HG03575 (cell line): ENCODE data around the gene TP53.
"Not testable (repeated sequence)": the region's sequence is repeated elsewhere in the genome, so short reads cannot be mapped to it uniquely, and the experiment has no call there.

Experiments
- ATAC-seq: cut with Tn5 transposase; IDR thresholded peaks from one replicate; pipeline ENCODE4 v1.9.1; 2021; ENCODE audit not compliant: unreplicated experiment, insufficient number of reproducible peaks, low FRiP score; ENCODE audit errors: extremely low read depth

Gene TP53

DNA sequence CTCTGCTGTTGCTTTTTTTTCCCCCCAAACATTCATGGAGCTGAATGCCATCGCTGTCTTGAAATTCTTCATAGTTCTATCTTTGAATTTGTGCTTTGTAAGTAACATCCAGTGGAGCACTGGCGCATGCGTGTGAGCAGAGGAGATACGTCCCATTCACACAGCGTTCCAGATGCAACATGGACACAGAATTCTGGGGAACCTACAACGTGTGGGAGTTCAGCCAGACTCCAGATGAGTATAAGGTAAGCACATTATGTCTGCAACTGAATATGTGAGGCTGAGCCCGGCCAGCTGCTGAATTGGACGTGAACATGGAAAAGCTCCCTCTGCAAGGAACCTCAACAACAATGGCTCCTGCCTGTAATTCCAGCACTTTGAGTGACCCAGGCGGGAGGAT lies 40.8 kb downstream of the TP53 start:
- no peak for ATAC-seq

DNA sequence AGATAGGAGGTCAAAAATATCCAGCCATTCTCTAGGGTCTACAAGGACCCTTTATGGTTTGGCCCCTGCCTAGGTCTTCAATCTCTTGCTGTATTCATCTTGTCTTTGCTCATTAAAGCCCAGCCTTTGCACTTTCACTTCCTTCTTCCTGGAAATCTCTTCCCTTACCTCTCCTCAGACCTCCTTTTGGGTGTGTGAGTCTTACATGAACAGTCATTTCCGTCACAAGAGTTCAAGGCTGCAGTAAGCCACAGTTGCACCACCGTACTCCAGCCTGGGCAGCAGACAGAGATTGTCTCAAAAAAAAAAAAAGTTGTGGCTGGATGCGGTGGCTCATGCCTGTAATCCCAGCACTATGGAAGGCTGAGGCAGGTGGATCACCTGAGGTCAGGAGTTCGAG lies 42.5 kb downstream of the TP53 start:
- no peak for ATAC-seq

DNA sequence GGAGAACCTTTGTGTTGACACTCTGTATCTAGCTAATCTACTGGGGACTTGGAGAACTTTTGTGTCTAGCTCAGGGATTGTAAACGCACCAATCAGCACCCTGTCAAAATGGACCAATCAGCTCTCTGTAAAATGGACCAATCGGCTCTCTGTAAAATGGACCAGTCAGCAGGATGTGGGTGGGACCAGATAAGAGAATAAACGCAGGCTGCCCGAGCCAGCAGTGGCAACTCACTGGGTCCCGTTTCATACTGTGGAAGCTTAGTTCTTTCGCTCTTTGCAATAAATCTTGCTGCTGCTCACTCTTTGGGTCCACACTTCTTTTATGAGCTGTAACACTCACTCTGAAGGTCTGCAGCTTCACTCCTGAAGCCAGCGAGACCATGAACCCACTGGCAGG lies 45.7 kb downstream of the TP53 start:
- not testable (repeated sequence) for ATAC-seq

DNA sequence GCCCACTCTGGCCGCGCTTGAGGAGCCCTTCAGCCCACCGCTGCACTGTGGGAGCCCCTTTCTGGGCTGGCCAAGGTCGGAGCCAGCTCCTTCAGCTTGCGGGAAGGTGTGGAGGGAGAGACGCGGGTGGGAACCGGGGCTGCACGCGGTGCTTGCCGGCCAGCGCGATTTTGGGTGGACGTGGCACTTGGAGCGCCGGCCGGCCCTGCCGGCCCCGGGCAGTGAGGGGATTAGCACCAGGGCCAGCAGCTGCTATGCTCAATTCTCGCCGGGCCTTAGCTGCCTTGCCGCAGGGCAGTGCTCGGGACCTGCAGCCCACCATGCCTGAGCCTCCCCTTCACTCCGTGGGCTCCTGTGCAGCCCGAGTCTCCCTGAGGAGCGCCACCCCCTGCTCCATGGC lies 46.5 kb downstream of the TP53 start:
- ATAC-seq, result no peak

DNA sequence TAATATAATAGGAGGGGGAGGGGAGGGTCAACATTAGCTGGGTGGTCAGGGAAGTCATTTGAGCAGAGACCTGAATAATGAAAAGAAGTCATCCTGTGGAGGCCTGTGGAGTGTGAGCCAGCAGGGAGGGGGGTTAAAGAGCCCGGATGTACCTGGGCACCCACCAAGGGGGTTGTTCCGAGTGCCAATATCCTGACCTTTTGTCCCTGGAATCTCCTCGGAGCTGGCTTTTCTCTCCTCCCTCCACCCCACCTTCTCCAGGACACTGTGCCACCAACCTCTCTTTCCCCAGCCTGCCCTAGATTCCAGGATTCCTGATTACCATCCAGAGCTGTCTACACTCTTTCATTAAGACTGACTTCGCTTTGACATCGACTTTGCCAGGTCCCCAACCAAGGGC lies 51.1 kb downstream of the TP53 start:
- ATAC-seq, result no peak

DNA sequence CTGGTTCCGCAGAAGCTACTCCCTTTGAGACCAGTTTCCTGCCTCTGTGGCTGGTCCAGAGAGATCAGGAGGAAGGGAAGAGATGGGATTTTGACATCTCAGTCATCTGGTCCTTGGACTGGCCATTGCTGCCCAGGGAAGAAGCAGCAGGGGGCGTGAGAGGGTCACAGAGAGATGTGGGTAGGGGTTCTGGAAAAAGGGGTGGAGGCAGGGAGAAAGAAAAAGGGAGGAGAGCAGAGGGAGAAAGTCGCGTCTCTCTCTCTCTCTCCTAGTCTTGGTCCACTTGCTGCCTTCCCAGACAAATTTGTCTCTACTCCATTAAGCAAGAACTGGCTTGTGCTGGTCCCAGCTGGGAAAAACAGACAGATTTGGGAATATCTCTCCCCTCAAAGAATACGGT lies 52.9 kb downstream of the TP53 start:
- ATAC-seq, result no peak

DNA sequence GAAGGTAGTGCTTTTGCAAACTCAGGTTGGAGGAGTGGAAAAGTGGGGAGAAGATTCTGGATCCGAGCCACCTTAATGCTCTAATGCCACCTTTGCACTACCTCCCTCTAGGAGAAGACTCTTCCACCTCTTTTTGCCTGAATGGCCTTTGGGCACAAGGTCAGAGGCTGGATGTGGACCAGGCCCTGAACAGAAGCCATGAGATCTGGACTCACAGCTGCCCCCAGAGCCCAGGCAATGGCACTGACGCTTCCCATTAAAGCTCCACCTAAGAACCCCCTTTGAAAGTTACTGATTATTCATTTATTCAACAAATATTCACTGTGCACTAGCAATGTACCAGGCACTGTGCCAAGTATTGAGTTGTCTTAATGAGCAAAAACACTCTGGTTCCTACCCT lies 54.2 kb downstream of the TP53 start:
- ATAC-seq, result no peak

DNA sequence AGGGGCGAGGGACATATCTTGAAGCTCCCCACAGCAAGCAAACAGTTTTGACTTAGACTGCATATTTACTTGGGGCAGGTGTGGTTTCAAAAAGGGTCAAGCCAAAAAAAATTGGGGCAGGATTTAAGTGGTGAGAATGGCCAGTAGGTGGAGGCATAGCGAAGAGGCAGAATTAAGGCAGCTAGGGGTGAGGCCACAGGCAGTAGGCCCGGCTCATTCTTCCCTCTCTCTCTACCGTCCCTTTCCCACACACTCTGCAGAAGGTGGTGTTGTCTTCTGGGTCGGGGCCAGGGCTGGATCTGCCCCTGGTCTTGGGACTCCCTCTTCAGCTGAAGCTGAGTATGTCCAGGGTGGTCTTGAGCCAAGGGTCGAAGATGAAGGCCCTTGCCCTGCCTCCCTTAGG lies 54.8 kb downstream of the TP53 start:
- ATAC-seq, result no peak

DNA sequence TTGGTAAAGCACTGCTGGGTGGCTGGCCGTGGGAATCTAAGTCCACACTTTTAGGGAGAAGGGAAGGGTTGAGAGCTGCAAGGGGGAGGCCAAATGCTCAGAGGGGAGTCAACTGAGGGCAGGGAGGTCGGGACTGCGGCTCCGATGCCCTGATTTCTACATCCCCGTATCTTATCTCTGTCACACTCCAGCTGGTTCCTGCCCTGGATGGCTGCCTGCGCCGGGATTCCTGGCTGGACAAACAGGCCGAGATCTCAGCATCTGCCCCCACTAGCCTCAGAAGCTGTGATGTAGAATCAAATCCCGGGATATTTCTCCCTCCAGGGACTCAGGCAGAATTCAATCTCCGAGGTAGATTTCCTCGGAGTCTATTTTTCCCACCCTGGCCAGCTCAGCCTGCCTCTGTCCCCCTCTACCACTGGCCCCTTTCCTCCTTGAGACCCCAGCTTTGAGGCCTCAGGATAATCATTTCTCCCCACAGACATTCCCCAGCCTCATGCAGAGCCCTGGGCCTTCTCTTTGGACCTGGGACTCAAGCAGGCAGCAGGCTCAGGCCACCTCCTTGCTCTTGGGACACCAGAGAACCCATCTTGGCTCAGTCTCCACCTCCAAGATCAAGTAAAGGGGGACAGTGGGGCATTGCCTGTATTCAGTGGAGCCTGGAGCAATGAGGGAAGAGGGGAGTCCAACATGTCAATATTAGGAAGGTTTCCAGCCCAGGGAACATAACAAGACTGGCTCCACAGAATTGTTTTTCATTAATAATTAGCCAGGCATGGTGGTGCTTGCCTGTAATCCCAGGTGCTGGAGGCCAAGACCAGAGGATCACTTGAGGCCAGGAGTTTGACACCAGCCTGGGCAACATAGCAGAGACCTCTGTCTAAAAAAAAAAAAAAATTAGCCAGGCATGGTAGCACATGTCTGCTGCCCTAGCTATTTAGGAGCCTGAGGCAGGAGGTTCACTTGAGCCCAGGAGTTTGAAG lies 55.6 kb downstream of the TP53 start:
- no peak for ATAC-seq

DNA sequence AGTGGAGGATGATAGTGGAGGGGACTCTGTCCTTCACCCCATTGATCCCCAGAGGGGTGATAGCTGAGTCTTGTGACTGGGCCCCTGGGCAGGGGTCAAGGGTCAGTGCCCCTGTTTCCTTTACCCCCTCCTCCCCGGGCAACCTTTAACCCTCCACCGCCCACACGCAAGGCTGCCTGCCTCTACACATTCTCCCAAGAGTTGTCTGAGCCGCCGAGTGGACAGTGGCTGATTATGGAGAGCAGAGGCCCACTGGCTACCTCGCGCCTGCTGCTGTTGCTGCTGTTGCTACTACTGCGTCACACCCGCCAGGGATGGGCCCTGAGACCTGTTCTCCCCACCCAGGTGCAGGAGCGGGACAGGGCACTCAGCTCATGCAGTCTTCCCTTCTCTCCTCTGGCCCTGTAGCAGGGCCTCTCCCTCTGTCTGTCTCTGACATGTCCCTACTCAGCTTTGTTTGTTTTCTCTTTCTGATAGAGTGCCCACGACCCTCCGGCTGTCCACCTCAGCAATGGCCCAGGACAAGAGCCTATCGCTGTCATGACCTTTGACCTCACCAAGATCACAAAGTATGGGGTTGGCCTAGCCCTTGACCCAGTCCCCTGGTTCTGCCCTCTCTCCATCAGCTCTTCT lies 57.2 kb downstream of the TP53 start, which contains the start of gene SHBG:
Gene SHBG, plus strand, starts transcription at position 197 of the 633 bp plus-strand sequence. Its CDS starts 38 bp downstream, at position 235.
- no peak for ATAC-seq

DNA sequence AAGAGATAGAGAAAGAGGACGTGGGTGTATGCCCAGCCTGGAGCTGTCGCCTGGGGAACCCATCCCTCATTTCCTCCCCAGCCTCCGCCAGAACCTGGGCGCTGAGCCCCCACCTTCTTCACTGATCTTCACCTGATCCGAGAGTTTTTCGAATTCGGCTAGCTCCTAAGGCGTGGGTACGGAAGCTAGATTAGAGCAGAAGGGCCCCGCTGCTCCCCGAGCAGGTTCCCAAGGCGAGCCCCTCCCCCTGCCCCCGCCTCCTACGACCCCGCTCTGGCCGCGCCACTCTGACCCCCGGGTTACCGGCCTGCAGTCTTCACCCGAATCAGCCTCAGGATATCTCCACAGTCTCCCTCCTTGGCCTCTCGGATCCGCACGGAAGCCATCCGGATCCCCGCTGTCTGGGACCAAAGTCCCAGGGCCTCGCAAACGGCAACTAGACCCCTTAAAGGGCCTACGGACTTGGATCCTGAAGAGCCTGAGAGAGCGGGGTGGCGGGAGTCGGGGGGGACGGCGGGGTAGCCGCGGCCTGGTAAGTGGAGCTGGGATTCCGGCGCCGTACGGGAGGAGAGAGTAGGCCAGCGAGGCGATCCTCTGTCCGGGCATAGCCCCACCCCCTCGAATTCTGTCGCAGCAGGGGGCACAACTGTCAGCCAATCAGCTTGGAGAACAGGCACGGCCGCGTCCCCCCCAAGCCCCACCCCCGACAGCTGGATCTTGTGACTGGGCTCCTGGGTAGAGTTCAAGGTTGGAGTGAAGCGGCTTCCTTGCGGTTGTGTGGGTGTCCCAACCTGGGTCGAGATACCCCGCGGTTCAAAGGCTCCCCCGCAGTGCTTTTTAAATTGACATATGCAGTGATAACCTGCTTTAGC lies 59.8 kb downstream of the TP53 start, which contains the start of gene SAT2:
Gene SAT2, minus strand, starts transcription at position 572 of the 872 bp plus-strand sequence. Its CDS starts 186 bp downstream, at position 386.
- no peak for ATAC-seq

DNA sequence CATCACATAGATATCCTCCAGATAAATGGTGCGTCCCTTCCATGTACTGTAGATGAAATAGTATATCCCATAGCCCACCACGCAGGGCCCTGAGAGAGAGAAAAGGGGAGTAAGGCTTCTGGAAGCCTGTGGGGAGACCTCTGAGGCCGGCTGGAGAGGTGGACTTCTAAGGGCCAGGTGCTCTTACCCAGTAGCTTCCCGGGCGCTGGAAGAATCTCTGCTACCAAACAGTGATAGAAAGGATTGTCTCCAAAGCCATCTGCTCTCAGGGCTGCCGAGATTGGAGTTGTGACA lies 60.4 kb downstream of the TP53 start:
- no peak for ATAC-seq

DNA sequence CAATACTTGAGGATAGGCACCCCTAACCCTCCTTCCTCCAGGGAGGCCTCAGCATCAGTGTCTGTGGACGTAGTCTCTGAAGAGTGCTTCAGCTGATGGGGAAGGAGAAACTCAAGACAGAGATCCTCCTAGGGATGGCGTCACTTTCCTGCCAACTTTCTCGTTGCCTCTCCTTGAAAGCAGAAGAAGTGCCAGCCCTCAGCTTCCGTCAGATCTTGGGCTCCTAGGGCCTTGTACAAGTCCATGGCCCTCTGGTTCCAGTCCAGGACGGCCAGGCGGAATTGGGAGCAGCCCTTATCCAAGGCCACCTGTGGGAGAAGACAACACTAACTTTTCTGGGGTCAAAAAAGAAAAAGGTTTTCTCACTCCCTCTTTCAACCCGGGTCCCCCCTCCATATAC lies 61.0 kb downstream of the TP53 start:
- no peak for ATAC-seq

DNA sequence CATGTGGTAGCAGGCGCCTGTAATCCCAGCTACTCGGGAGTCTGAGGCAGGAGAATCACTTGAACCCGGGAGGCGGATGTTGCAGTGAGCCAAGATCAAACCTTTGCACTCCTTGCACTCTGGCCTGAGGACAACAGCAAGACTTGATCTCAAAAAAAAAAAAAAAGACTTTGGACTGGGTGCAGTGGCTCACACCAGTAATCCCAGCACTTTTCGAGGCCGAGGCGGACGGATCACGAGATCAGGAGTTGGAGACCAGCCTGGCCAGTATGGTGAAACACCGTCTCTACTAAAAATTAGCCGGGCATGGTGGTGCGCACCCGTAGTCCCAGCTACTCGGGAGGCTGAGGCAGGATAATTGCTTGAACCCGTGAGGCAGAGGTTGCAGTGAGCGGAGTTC lies 61.5 kb downstream of the TP53 start:
- ATAC-seq, result not testable (repeated sequence)

DNA sequence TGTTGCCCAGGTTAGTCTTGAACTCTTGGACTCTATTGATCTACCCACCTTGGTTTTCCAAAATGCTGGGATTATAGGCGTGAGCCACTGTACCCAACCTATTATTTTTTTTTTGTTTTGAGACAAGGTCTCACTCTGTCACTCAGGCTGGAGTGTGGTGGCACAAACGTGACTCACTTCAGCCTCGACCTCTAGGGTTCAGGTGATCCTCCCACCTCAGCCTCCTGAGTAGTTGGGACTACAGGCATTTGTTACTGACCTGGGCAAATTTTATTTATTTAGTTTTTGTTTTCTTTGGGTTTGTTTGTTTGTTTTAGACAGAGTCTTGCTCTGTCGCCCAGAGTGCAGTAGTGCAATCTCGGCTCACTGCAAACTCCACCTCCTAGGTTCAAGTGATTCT lies 63.6 kb downstream of the TP53 start:
- no peak for ATAC-seq

DNA sequence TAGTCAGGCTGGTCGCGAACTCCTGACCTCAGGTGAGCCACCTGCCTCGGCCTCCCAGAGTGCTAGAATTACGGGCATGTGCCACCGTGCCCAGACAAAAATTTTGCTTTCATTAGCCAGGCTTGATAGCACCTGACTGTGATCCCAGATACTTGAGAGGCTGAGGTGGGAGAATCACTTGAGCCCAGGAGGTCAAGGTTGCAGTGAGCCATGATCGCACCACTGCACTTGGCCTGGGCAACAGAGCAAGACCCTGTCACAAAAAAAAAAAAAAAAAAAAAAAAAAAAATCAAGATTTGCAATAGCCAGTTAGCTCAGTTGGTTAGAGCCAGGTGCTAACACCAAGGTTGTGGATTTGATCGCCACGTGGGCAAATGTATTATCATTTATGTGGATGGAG lies 66.5 kb downstream of the TP53 start:
- no peak for ATAC-seq

DNA sequence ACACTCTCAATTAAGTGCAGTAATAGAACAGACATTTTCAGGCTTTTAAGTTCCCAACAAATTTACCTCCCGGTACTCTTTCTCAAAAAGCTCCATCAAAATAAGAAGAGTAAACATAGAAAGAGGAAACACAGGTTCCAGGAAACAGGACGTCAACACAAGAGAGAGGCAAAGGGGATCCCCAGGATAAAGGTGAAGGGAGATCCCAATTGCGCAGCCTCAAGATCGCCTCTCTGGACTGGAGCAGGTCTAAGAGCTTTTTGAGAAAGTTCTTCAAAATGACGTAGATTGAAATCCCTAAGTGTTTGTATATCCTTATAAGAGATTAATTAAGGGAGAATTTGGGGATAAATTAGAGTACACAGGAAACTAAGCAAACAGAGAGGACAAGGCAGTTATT lies 68.7 kb downstream of the TP53 start:
- no peak for ATAC-seq
